Upper lobe of left lung (tissue), 4 donors: ENCODE data around the gene TBC1D5.

Experiments used
- CTCF ChIP-seq, 6 experiments: fragments of 450-650 bp in 4 of 6; fragments of 200-600 bp in 2 of 6; sonication (generic) in 2 of 6; IDR thresholded peaks; one replicate each; pipeline ENCODE4 v1.5.1; 2016 to 2019; ENCODE audit warnings: antibody characterized with exemption in 6 of 6
- EP300 ChIP-seq, 4 donors: sonication (generic); formaldehyde crosslinking; IDR thresholded peaks; one replicate each; pipeline ENCODE4 v1.5.1; 2017; ENCODE audit warnings: antibody characterized with exemption in 4 of 4, control low read depth in 2 of 4
- POLR2A ChIP-seq, 4 donors: fragments of 450-650 bp; IDR thresholded peaks; one replicate each; pipeline ENCODE4 v1.5.1; 2016 to 2017; ENCODE audit warnings: antibody characterized with exemption in 4 of 4, mild to moderate bottlenecking in 2 of 4
- POLR2AphosphoS5 ChIP-seq, 2 donors: sonication (generic); formaldehyde crosslinking; IDR thresholded peaks; one replicate each; pipeline ENCODE4 v1.5.1; 2017; ENCODE audit warnings: antibody characterized with exemption in 2 of 2

GRCh38 chr3:17479681-17480405, 262.6 kb downstream of the TBC1D5 start:
- TF ChIP-seq POLR2A (IDR thresholded peaks at IDR 0.05) (no peak), CTCF (IDR thresholded peaks at IDR 0.05) (no peak), POLR2AphosphoS5 (IDR thresholded peaks at IDR 0.05) (no peak), EP300 (IDR thresholded peaks at IDR 0.05) (no peak)
